B cell (primary cell): Measurements from ENCODE around the gene RAPGEF6.

Experiments used
- EZH2 ChIP-seq: IDR thresholded peaks from 2 replicates; pipeline ENCODE4 v1.6.1; 2012; ENCODE audit warnings: borderline replicate concordance, low read depth, mild to moderate bottlenecking, moderate library complexity, low read length; ENCODE audit not compliant: insufficient read depth, poor library complexity, severe bottlenecking
- TF ChIP-seq, protein P1 (sequence below): fragments of 200-600 bp; IDR thresholded peaks from one replicate; pipeline ENCODE4 v1.8.0; 2022; ENCODE audit warnings: antibody characterized with exemption, mild to moderate bottlenecking

DNA sequence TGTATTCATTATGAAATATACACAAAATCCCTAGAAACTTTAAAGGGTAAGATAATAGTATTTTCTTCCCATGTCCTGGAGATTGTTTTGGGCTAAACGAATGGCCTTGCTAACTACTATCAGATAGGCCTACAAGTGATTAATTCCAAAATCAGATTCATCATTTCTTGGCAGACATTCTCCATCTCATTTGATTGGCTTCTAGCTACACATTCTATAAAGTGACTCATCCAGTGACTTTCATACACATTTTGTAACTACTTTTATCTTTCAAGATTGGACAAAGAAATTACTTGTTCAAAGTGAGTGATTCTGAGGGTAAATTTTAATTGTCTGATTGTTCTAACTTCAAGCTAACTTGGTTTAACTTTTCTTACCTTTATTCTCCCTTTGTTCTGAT is 93.3 kb downstream of the RAPGEF6 start:
- TF ChIP-seq, protein P1, sequence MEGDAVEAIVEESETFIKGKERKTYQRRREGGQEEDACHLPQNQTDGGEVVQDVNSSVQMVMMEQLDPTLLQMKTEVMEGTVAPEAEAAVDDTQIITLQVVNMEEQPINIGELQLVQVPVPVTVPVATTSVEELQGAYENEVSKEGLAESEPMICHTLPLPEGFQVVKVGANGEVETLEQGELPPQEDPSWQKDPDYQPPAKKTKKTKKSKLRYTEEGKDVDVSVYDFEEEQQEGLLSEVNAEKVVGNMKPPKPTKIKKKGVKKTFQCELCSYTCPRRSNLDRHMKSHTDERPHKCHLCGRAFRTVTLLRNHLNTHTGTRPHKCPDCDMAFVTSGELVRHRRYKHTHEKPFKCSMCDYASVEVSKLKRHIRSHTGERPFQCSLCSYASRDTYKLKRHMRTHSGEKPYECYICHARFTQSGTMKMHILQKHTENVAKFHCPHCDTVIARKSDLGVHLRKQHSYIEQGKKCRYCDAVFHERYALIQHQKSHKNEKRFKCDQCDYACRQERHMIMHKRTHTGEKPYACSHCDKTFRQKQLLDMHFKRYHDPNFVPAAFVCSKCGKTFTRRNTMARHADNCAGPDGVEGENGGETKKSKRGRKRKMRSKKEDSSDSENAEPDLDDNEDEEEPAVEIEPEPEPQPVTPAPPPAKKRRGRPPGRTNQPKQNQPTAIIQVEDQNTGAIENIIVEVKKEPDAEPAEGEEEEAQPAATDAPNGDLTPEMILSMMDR = no peak
- no peak for TF ChIP-seq EZH2
